AG09309 (cell line): ENCODE measurements around the gene PCDHGA1.

Experiments
- DNase-seq: peaks from one replicate; pipeline ENCODE4 v3.0.0-alpha.2; 2010; ENCODE audit warnings: low read depth
- H3K4me3 ChIP-seq: 2 replicates; pipeline ENCODE4 v1.5.1; 2011; ENCODE audit warnings: mild to moderate bottlenecking, low read depth, low read length, moderate library complexity; ENCODE audit not compliant: control insufficient read depth
- CTCF ChIP-seq: IDR thresholded peaks from 2 replicates; pipeline ENCODE4 v1.5.1; 2011; ENCODE audit warnings: mild to moderate bottlenecking, low read depth, low read length, inconsistent platforms; ENCODE audit not compliant: insufficient read depth, control insufficient read depth; ENCODE audit errors: missing control alignments

PCDHGA1 gene

GRCh38 chr5:141558150-141558549, 227.8 kb downstream of the PCDHGA1 start:
- no peak for TF ChIP-seq CTCF
- H3K4me3 ChIP-seq = no peak overlapping the region
- DNase-seq = no peak

GRCh38 chr5:141559461-141559860, 229.1 kb downstream of the PCDHGA1 start:
- no peak for TF ChIP-seq CTCF
- H3K4me3 ChIP-seq = no peak overlapping the region
- DNase-seq = peak; percentile 43

GRCh38 chr5:141560151-141560550, 229.8 kb downstream of the PCDHGA1 start:
- TF ChIP-seq CTCF = no peak
- no peak overlapping the region for H3K4me3 ChIP-seq
- no peak for DNase-seq

- peak; percentile 98 for TF ChIP-seq CTCF
- no peak overlapping the region for H3K4me3 ChIP-seq
- peak; percentile 93 for DNase-seq
Observed at GRCh38 chr5:141560725-141561483, 230.6 kb downstream of the PCDHGA1 start.
